ENCODE data around the gene GRPEL1.
"Not testable (repeated sequence)": the region's sequence is repeated elsewhere in the genome, so short reads cannot be mapped to it uniquely, and the experiment has no call there.

GRPEL1 gene

DNA sequence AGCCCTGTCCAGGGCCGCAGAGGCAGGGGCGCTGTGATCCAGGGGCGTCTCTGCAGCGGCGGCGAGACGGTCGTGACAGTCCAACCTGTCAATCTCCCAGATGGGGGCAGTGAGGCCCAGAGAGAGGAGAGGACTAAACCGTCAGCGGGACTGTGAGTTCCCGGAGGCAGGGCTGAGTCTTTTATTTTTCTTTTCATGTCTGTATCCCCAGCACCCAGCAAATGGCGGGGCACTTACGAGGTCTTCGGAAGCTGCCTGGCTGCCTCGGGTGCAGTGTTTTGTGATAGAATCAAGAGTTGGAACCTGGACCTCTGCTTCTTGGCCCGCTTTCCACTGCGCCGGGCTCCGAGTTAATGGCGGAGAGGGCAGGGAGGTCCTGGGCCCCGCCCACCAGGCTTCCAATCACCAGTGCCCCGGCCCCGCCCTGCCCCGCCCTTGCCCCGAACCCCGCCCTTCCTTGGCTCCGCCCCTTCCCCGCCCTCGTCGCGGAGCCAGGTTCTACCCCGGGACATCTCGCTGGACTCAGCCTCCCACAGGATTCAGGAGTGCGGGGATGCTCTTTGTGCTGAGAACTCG, 35.3 kb upstream of the GRPEL1 start:
- H3K27ac ChIP-seq (ENCODE audit: low read depth, low read length) = no peak overlapping the region
- H3K79me2 ChIP-seq (ENCODE audit: control insufficient read depth, low read length) = no peaks in the 10 kb centered on the region
- peak overlapping the region; percentile 90 for H3K4me2 ChIP-seq (ENCODE audit: low read length)

DNA sequence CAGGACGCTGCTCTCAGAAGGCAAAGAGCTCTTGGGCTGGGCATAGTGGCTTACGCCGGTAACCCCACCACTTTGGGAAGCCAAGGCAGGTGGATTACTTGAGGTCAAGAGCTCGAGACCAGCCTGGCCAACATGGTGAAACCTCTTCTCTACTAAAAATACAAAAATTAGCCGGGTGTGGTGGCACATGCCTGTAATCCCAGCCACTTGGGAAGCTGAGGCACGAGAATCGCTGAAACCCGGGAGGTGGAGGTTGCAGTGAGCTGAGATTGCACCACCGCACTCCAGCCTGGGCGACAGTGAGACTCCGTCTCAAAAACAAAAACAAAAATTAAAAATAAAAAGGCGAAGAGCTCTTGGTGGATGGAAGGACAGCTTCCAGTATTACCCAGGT, 34.6 kb upstream of the GRPEL1 start:
- not testable (repeated sequence) for H3K27ac ChIP-seq (ENCODE audit: low read depth, low read length); H3K9me3 ChIP-seq (ENCODE audit: control insufficient read depth, insufficient read depth, low read length); H3K79me2 ChIP-seq (ENCODE audit: control insufficient read depth, low read length); H3F3A ChIP-seq (ENCODE audit: control insufficient read depth, insufficient read depth); H3K36me3 ChIP-seq (ENCODE audit: control insufficient read depth, low read length); H4K20me1 ChIP-seq (ENCODE audit: control insufficient read depth, insufficient read depth, low read depth, low read length); H3K9me2 ChIP-seq (replicated peaks; ENCODE audit: control insufficient read depth, low read length); H3K27me3 ChIP-seq (ENCODE audit: control insufficient read depth, low read length)
- Histone ChIP-seq H3K4me2 (ENCODE audit: low read length) (peak overlapping the region; percentile 90), H3K4me3 (ENCODE audit: low read length) (peak overlapping the region; percentile 75), H3K4me1 (ENCODE audit: control insufficient read depth, low read length) (peaks cover 15% of the 10 kb centered on the region)

More for the DNA sequence above, 35.3 kb upstream of the GRPEL1 start:
- no peaks in the 10 kb centered on the region for H3K36me3 ChIP-seq (ENCODE audit: control insufficient read depth, low read length)
- peaks cover 15% of the 10 kb centered on the region for H3K4me1 ChIP-seq (ENCODE audit: control insufficient read depth, low read length)
- no peaks in the 10 kb centered on the region for H4K20me1 ChIP-seq (ENCODE audit: control insufficient read depth, insufficient read depth, low read depth, low read length)
- H3K27me3 ChIP-seq (ENCODE audit: control insufficient read depth, low read length) = peaks cover 8% of the 10 kb centered on the region
- no peaks in the 10 kb centered on the region for H3K9me2 ChIP-seq (replicated peaks; ENCODE audit: control insufficient read depth, low read length)
- no peaks in the 10 kb centered on the region for H3F3A ChIP-seq (ENCODE audit: control insufficient read depth, insufficient read depth)
- H3K9me3 ChIP-seq (ENCODE audit: control insufficient read depth, insufficient read depth, low read length) = no peaks in the 10 kb centered on the region
- TF ChIP-seq, protein P1, sequence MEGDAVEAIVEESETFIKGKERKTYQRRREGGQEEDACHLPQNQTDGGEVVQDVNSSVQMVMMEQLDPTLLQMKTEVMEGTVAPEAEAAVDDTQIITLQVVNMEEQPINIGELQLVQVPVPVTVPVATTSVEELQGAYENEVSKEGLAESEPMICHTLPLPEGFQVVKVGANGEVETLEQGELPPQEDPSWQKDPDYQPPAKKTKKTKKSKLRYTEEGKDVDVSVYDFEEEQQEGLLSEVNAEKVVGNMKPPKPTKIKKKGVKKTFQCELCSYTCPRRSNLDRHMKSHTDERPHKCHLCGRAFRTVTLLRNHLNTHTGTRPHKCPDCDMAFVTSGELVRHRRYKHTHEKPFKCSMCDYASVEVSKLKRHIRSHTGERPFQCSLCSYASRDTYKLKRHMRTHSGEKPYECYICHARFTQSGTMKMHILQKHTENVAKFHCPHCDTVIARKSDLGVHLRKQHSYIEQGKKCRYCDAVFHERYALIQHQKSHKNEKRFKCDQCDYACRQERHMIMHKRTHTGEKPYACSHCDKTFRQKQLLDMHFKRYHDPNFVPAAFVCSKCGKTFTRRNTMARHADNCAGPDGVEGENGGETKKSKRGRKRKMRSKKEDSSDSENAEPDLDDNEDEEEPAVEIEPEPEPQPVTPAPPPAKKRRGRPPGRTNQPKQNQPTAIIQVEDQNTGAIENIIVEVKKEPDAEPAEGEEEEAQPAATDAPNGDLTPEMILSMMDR (IDR thresholded peaks at IDR 0.05; ENCODE audit: low read depth, low read length, poor library complexity, severe bottlenecking) = no peak
- no peak for TF ChIP-seq EZH2phosphoT487 (IDR thresholded peaks at IDR 0.05; ENCODE audit: borderline replicate concordance, low read length)
- peak overlapping the region; percentile 75 for H3K4me3 ChIP-seq (ENCODE audit: low read length)

DNA sequence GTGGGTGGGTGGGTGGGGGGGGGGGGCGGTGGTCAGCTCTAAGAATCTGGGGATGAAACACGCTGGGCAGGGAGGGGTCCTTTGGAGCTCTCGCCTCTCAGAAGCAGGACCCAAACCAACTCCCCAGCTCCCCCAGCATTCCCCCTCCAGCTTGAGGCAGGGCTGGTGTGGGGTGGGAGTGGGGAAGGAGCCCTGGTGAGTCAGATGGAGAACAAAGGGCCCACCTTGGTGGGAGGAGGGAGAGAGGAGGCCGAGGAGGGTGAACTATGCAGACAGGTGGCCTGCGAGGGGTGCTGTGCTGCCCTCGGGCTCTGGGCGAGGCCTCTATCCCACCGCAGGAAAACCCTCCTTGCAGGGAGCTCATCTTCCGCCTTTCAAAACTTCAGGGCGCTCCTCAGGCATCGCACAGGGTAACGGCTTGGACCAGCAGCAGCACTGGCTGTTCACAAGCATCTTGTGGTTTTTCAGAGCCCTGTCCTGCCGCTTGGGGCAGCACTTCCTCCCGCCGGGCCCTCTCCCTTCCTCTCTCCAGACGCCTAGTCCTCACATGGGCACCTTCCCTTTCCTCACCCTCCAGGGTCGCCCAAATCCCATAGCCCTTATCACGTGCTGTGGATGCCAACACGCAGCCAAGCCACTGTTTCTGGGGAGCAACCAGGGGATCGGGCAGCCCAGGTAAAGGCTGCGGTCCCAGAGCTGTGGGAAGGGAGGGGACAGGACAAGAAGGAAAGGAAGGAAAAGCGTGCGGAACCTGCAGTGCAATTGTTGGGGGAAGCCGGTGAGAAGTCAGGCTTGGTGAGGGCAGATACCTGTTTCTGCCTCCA, 34.0 kb upstream of the GRPEL1 start:
- no peak overlapping the region for H3K27ac ChIP-seq (ENCODE audit: low read depth, low read length)
- no peaks in the 10 kb centered on the region for H3K9me3 ChIP-seq (ENCODE audit: control insufficient read depth, insufficient read depth, low read length)
- peaks cover 15% of the 10 kb centered on the region for H3K4me1 ChIP-seq (ENCODE audit: control insufficient read depth, low read length)
- peak overlapping the region; percentile 75 for H3K4me3 ChIP-seq (ENCODE audit: low read length)
- no peaks in the 10 kb centered on the region for H3K79me2 ChIP-seq (ENCODE audit: control insufficient read depth, low read length)
- no peak for TF ChIP-seq EZH2phosphoT487 (IDR thresholded peaks at IDR 0.05; ENCODE audit: borderline replicate concordance, low read length)
- TF ChIP-seq, protein P1 (IDR thresholded peaks at IDR 0.05; ENCODE audit: low read depth, low read length, poor library complexity, severe bottlenecking) = peak; percentile 78
- H3F3A ChIP-seq (ENCODE audit: control insufficient read depth, insufficient read depth) = no peaks in the 10 kb centered on the region
- H3K4me2 ChIP-seq (ENCODE audit: low read length) = peak overlapping the region; percentile 90
- no peaks in the 10 kb centered on the region for H3K36me3 ChIP-seq (ENCODE audit: control insufficient read depth, low read length)
- no peaks in the 10 kb centered on the region for H3K9me2 ChIP-seq (replicated peaks; ENCODE audit: control insufficient read depth, low read length)
- H4K20me1 ChIP-seq (ENCODE audit: control insufficient read depth, insufficient read depth, low read depth, low read length) = no peaks in the 10 kb centered on the region
- H3K27me3 ChIP-seq (ENCODE audit: control insufficient read depth, low read length) = peaks cover 8% of the 10 kb centered on the region

DNA sequence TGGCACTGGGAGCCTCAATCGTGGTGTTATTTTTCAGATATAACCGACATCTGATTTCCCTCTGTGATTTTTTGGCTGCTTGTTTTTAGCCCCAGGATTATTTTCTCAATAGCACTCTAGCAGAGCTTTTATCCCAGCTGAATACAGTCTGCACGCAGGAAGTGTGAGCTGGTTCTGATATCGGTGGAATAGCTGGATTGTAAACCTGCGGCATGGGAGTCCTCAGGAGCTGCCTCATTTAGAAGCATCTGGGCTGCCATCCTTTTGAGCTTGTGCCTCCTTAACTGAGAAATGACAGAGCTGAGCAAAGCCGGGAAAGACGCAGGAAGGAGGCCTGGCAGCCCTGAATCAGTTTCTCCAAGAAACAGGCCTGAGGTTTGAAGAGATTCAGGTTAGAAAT, 28.4 kb upstream of the GRPEL1 start:
- H3K27me3 ChIP-seq (ENCODE audit: control insufficient read depth, low read length) = 0 out of 2 replicates have a peak, but pooled peaks cover 2% of the 10 kb centered on the region

More for the DNA sequence above, 28.4 kb upstream of the GRPEL1 start:
- no peaks in the 10 kb centered on the region for H3K9me2 ChIP-seq (replicated peaks; ENCODE audit: control insufficient read depth, low read length)
- no peaks in the 10 kb centered on the region for H3K9me3 ChIP-seq (ENCODE audit: control insufficient read depth, insufficient read depth, low read length)
- no peaks in the 10 kb centered on the region for H3K4me1 ChIP-seq (ENCODE audit: control insufficient read depth, low read length)
- H3K79me2 ChIP-seq (ENCODE audit: control insufficient read depth, low read length) = no peaks in the 10 kb centered on the region
- H3K4me3 ChIP-seq (ENCODE audit: low read length) = no peak overlapping the region
- no peak overlapping the region for H3K27ac ChIP-seq (ENCODE audit: low read depth, low read length)
- H3K4me2 ChIP-seq (ENCODE audit: low read length) = no peak overlapping the region
- H3F3A ChIP-seq (ENCODE audit: control insufficient read depth, insufficient read depth) = no peaks in the 10 kb centered on the region
- H4K20me1 ChIP-seq (ENCODE audit: control insufficient read depth, insufficient read depth, low read depth, low read length) = no peaks in the 10 kb centered on the region
- TF ChIP-seq EZH2phosphoT487 (IDR thresholded peaks at IDR 0.05; ENCODE audit: borderline replicate concordance, low read length) = no peak
- TF ChIP-seq, protein P1 (IDR thresholded peaks at IDR 0.05; ENCODE audit: low read depth, low read length, poor library complexity, severe bottlenecking) = no peak
- H3K36me3 ChIP-seq (ENCODE audit: control insufficient read depth, low read length) = no peaks in the 10 kb centered on the region
